Measurements from ENCODE around the gene CHRD.
A peak's percentile ranks its signal among the peaks of the same experiment; 100 is the strongest.
"Not testable (repeated sequence)": the region's sequence is repeated elsewhere in the genome, so short reads cannot be mapped to it uniquely, and the experiment has no call there.

Gene CHRD

DNA sequence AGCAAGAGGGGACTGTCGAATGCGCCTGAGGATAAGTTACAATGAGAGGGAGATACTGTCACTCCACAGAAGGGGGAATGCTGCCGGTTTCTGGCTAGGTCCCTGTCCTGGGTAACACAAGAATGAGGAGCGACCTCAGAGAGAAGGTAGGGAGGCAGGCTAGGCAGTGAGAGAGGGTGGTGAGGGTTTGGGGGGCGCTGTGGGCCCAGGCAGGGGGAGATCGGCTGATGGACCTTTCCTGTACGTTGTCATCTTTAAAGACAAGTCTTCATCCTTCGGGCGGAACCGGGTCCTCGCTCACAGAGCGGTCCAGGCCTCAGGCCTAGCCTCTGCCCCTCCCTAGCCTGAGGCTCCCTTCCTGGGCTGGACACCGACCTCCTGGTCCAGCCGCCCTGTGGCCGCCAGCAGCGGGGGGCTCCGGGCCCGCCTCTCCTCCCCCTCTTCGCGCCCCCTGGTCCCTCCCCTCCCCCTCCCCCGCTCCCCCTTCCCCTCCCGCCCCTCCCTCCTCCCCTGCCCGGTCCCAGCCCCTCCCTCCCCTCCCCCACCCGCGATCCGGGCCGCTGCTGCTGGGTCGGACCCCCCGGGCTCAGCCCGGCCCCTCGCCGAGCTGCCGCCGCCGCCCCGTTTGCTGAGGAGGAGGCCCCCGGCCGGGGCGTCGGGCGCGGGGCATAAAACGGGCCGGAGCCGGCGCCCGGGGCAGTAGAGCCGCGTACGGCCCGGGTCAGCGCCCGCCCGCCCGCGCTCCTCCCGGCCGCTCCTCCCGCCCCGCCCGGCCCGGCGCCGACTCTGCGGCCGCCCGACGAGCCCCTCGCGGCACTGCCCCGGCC lies at the start of gene CHRD:
Gene CHRD (plus strand): TSS at position 697 of the 827 bp plus-strand sequence. CDS start 265 bp downstream, outside the sequence.
- DNase-seq (ENCODE audit: extremely low read depth in 1 of 2, low read depth in 1 of 2): no peak

DNA sequence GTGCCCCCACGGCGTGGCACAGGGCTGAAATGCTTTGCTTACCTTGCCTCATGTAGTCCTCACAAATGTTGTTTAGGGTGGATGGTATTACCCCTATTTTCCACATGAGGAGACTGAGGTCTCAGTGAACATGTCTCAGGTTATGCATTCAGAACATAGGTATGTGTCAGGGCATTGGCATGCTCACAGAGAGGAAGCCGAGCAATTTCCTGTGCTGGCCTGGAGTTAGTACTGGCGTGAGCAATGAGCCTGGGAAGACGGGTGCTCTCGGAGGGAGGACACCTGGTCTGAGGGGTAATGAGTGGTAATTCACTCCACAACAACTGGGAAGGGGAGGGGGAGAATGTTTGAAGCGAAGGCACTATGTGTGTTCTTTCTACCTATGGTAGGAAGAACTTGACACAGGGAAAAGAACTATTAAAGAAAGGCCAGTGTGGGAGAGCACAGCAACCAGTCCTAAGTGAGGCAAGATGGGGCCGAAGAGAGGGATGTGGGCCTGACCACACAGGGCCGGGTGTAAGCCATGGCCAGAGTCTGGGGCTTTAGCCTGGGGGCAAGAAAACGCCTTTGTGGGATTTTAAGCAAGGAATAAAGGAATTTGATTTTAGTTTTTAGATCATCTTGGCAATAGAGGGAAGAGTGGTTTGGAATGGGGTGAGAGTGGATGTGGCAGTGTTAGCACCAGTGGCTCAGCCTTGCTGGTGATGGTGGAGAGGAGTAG lies 47.3 kb upstream of the CHRD start:
- DNase-seq (ENCODE audit: extremely low read depth in 1 of 2, low read depth in 1 of 2): no peak

- DNase-seq (ENCODE audit: extremely low read depth in 1 of 2, low read depth in 1 of 2): no peak
Measured at GRCh38 chr3:184333190-184333589, 46.7 kb upstream of the CHRD start.

DNA sequence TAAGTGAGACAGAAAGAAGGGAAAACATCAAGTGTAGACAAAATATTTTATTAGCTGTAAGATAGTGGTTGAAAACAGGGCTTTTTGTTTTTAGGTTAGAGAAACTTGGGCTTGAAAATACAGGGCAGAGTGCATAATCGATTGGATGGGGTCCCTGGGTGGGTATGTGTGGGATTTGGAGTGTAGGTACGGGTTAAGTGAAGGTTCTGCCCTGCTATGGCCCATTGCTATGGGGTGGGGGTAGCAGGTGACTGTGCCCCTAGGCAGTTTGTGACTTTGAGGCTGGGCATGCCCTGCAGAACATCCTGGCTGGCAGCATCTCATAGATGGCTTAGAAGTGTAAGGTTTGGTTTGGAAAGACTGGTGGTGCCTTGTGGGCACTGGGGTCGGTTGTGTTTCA lies 46.2 kb upstream of the CHRD start:
- DNase-seq (ENCODE audit: extremely low read depth in 1 of 2, low read depth in 1 of 2): no peak

- DNase-seq (ENCODE audit: extremely low read depth in 1 of 2, low read depth in 1 of 2): peak in 1 of 2 donors; percentile 20
Measured at GRCh38 chr3:184334470-184335158, 45.2 kb upstream of the CHRD start.

GRCh38 chr3:184335291-184335660 lies 44.6 kb upstream of the CHRD start:
- no peak for DNase-seq (ENCODE audit: extremely low read depth in 1 of 2, low read depth in 1 of 2)

DNA sequence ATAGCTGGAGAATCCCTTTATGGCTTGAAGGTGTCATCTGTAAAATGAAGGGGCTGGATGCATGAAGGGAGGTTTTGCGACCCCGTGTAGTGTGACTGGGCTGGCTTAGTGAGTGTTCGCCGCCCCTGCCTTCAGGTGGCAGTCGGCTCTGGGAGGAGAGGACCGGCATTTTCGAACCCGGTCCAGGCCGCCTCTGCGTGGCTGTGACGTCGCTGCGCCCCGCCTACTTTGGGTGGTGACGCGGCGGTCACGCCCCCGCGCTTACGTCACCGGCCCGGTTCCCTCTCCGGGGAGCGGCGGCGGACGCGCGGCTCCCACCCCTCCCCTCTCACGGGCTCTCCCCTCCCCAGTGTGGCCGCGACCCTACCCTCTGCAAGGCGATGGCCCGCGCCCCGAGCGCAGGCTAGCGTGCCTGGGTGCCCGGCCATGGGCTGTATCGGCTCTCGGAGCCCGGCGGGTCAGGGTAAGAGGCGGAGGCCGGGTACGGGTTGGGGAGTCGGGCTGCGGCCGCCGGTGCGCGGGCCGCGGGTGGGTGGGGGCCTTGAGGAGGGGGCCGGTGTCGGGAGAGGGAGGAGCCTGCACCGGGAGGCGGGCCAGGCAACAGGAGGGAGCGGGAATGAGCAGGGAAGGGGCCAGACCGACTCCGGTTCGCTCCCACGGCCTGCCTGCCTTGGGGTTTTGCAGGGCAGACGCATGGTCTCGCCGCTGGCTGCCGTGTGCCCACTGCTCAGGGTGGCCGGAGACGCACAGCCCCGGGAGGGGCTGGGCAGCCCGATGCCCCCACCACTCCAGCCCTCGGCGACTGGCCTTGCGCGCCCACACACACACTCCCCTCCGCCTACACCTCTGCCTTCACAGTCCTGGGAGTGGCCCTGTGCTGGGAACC lies 44.0 kb upstream of the CHRD start:
- DNase-seq (ENCODE audit: extremely low read depth in 1 of 2, low read depth in 1 of 2): peak; percentile 63 to 89

GRCh38 chr3:184336547-184337398 lies 43.1 kb upstream of the CHRD start:
- DNase-seq (ENCODE audit: extremely low read depth in 1 of 2, low read depth in 1 of 2): no peak

DNA sequence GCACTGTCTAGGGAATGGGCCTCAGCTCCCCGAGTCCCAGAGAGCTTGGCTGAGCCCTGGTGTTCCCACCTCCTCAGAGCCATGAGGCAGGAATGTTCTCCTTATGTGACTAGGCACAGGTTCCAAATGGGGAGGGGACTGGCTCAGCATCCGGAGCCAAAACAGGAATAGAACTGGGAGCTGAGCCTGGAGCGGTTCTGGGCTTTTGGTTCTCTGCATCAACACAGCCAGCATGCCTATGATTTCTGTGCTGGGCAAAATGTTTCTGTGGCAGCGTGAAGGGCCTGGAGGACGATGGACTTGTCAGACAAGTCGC lies 42.5 kb upstream of the CHRD start, which contains the start of gene FAM131A:
Gene FAM131A (plus strand): TSS at position 202 of the 316 bp plus-strand sequence. CDS start 31 bp downstream, at position 233.
- DNase-seq (ENCODE audit: extremely low read depth in 1 of 2, low read depth in 1 of 2): no peak

GRCh38 chr3:184337981-184338380 lies 41.9 kb upstream of the CHRD start:
- no peak for DNase-seq (ENCODE audit: extremely low read depth in 1 of 2, low read depth in 1 of 2)

GRCh38 chr3:184338511-184338945 lies 41.3 kb upstream of the CHRD start:
- no peak for DNase-seq (ENCODE audit: extremely low read depth in 1 of 2, low read depth in 1 of 2)

- DNase-seq (ENCODE audit: extremely low read depth in 1 of 2, low read depth in 1 of 2): no peak
Measured at GRCh38 chr3:184339001-184339400, 40.9 kb upstream of the CHRD start.

- not testable (repeated sequence) for DNase-seq (ENCODE audit: extremely low read depth in 1 of 2, low read depth in 1 of 2)
Measured at GRCh38 chr3:184339451-184340135, 40.3 kb upstream of the CHRD start.

DNA sequence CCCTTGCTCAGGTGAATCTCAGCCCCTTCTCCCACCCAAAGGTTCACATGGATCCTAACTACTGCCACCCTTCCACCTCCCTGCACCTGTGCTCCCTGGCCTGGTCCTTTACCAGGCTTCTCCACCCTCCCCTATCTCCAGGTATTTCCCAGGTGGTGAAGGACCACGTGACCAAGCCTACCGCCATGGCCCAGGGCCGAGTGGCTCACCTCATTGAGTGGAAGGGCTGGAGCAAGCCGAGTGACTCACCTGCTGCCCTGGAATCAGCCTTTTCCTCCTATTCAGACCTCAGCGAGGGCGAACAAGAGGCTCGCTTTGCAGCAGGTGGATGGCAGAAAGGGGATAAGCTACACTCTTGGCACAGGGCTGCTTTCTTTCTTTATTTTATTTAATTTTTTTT lies 37.9 kb upstream of the CHRD start:
- DNase-seq (ENCODE audit: extremely low read depth in 1 of 2, low read depth in 1 of 2): no peak

DNA sequence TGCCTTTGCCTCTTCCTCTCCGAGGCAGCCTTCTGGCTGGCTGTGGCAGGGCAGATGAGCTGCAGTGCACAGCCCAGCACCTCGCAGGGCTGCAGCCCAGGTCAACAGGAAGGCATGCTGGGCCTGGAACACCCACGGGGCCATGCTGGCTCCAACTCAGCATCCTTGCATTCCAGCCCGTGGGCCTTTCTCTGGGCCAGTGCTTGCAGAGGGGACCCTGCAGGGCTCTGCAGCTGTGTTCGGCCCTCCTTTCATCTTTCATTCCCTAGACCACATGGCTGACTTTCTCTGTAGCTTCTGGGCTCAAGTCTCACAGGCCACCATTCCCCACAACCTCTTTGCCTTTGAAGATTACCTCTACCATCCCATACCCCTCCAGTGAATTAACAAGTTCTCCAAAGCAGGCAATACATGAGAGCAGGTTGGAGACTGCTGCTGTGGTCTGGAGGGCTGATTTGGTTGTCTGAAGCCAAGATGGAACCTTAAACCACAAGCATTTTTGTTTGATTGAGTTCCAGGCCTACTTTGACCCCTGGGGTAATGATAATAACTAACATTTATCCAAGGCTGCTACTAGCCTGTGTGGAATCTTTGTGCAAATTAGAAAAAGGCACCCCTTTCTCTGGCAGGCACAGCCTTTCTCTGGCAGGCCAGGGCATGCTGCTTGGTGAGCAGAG lies 36.5 kb upstream of the CHRD start:
- no peak for DNase-seq (ENCODE audit: extremely low read depth in 1 of 2, low read depth in 1 of 2)

DNA sequence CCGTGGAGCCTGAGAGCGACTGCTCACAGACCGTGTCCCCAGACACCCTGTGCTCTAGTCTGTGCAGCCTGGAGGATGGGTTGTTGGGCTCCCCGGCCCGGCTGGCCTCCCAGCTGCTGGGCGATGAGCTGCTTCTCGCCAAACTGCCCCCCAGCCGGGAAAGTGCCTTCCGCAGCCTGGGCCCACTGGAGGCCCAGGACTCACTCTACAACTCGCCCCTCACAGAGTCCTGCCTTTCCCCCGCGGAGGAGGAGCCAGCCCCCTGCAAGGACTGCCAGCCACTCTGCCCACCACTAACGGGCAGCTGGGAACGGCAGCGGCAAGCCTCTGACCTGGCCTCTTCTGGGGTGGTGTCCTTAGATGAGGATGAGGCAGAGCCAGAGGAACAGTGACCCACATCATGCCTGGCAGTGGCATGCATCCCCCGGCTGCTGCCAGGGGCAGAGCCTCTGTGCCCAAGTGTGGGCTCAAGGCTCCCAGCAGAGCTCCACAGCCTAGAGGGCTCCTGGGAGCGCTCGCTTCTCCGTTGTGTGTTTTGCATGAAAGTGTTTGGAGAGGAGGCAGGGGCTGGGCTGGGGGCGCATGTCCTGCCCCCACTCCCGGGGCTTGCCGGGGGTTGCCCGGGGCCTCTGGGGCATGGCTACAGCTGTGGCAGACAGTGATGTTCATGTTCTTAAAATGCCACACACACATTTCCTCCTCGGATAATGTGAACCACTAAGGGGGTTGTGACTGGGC lies 35.1 kb upstream of the CHRD start:
- no peak for DNase-seq (ENCODE audit: extremely low read depth in 1 of 2, low read depth in 1 of 2)

GRCh38 chr3:184345317-184346144 lies 34.3 kb upstream of the CHRD start:
- DNase-seq (ENCODE audit: extremely low read depth in 1 of 2, low read depth in 1 of 2): no peak
